Brain pericyte (primary cell): ENCODE data around the gene PTPRN2.

Experiments
- DNase-seq: peaks from one replicate; pipeline ENCODE4 v3.0.0-alpha.2; 2012; ENCODE audit warnings: low read depth, low spot score

PTPRN2 gene

GRCh38 chr7:157622408-157623205, 965.0 kb downstream of the PTPRN2 start:
- no peak for DNase-seq

GRCh38 chr7:157622000-157622399, 965.6 kb downstream of the PTPRN2 start:
- no peak for DNase-seq

- DNase-seq: no peak
Measured at GRCh38 chr7:157621131-157621681, 966.4 kb downstream of the PTPRN2 start.

- DNase-seq: no peak
Measured at GRCh38 chr7:157620616-157621015, 967.0 kb downstream of the PTPRN2 start.

DNA sequence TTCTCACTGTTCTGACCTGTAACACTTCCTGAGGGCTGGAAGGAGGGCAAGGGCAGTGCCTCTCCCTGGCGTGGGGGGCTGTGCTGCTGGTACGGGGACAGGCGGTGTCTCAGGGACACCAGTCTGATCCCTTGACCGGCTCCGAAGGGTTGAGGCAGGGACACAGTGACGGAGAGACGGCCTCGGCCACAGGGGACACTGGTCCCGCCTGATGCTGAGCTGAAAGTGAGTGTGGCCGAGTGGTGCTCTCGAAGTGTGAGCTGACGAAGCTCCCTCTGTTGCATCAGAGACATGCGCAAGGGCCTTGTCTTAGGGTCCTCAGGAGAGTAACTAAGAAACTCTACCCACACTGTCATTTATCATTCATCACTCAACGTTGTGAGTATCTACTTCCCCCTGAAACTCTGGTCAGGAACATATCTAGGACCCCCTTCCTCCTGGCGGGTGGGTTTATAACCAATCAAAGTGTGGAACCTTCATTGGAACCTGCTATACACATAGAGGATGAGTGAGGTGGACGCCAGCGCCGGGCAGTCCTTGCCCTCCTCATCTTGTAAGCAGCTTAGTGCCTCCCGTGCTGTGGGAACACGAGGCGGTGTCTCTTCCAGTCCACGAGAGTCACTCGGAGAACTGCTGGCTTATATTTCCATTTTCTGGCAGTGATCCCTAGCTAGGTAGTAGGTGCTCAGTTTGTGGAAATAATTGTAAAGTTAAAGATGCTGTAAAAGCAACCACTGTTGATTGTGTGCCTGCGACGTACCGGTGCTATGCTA, 967.7 kb downstream of the PTPRN2 start:
- DNase-seq: no peak

GRCh38 chr7:157618823-157619606, 968.6 kb downstream of the PTPRN2 start:
- DNase-seq: no peak

DNA sequence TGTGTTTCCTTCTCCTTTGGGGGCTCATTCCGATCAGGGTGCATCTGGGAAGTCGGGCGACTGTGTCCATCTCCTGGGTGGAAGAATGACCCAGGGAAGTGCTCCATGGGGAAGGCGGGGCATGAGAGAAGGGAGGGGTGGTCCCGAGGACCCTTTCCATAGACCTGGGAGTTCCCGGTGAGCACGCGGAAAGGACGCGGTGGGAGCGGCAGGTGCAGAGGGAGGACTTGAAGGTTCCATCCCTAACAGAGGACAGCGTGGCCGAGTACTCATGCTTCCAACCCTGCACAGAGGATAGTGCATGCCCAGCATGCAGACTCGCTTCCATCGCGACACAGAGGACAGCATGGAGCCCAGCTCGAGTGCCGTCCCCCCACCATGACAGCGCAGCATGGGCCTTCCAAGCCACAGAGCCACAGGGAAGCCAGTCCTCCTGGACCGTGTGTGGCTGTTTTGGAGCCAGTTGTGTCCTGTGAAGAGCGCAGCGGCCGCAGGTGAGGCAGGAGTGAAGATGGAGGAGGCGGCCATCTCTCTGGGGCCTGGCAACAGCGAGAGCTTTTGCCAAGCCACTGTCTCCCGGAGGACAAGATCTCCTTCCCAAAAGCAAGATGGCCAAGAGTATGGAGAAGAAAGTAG, 969.4 kb downstream of the PTPRN2 start:
- DNase-seq: no peak

DNA sequence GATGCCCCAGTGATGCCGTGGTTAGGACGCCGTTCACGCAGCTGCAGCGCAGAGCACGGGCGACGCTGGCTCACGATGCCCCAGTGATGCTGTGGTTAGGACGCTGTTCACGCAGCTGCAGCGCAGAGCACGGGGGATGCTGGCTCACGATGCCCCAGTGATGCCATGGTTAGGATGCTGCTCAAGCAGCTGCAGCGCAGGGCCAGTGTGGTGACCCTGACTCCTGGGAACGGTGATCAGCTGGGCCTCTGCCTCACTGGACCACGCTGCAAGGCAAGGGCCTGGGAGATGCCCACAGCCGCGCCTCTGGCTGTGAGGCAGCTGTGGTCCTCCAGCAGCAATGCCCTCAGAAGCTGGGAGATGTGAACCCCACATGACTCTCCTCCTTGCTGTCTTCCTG, 970.2 kb downstream of the PTPRN2 start:
- no peak for DNase-seq

- DNase-seq: no peak
Measured at GRCh38 chr7:157616931-157617330, 970.7 kb downstream of the PTPRN2 start.

- DNase-seq: no peak
Measured at GRCh38 chr7:157616426-157616825, 971.2 kb downstream of the PTPRN2 start.

- no peak for DNase-seq
Measured at GRCh38 chr7:157615852-157616251, 971.8 kb downstream of the PTPRN2 start.

GRCh38 chr7:157615101-157615817, 972.4 kb downstream of the PTPRN2 start:
- DNase-seq: no peak

DNA sequence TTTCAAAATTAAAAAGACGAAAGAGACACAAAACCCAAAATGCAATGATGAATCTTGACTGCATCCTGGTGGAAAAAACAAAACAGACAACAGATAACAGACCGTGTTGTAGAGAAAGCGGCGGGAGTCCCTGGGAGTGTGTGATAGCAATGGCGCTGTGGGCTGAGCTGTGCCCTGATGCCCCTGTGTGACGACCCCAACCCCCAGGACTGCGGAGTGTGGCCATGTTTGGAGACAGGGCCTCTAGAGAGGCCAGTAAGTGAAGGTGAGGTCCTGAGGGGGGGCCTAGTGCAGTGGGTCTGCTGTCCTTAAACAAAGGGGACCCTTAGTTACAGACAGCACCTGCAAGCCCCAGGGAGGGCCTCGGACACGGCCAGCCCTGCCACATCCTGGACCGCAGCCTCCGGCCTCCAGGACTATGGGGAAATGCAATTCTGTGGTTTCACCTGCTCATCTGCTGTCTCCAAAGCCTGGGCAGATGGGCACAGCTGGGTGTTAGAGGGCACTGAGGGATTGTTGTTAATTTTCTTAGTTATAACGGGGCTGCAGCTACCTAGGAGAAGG, 973.1 kb downstream of the PTPRN2 start:
- DNase-seq: no peak

DNA sequence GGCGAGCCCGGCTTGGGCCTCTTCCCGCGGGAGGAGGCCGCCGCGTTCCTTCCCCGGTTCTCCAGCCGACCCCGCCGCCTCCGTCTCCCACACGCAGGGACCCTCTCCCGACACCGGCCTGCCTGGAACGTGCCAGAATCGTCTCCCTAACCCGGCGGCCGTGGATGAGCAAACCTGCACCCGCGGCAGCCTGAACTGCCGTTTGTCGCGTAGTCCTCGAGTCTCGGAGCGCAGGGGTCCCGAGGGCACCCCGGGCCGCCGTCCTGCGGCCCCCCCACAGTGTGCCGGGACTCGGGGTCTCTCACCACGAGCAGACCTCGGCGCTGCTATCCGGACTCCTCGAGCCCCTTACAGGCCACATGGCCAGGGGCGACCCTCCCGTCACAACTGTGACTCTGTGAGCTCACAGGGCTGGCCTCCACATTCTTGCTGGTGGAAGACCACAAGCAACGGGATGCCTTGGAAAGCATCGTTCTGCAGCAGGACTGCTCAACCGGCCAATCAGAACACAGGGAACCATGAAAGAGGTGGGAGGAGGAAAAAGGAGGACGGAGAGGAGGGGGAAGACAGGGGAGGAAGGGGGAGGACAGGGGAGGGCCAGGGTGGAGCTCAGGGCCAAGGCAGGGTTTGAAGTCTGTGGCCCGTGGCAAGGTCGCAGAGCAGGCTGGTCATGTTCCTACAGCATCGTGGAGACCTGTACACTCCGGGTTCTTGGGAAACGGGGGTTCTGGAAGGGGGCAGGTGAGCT, 973.9 kb downstream of the PTPRN2 start:
- no peak for DNase-seq

DNA sequence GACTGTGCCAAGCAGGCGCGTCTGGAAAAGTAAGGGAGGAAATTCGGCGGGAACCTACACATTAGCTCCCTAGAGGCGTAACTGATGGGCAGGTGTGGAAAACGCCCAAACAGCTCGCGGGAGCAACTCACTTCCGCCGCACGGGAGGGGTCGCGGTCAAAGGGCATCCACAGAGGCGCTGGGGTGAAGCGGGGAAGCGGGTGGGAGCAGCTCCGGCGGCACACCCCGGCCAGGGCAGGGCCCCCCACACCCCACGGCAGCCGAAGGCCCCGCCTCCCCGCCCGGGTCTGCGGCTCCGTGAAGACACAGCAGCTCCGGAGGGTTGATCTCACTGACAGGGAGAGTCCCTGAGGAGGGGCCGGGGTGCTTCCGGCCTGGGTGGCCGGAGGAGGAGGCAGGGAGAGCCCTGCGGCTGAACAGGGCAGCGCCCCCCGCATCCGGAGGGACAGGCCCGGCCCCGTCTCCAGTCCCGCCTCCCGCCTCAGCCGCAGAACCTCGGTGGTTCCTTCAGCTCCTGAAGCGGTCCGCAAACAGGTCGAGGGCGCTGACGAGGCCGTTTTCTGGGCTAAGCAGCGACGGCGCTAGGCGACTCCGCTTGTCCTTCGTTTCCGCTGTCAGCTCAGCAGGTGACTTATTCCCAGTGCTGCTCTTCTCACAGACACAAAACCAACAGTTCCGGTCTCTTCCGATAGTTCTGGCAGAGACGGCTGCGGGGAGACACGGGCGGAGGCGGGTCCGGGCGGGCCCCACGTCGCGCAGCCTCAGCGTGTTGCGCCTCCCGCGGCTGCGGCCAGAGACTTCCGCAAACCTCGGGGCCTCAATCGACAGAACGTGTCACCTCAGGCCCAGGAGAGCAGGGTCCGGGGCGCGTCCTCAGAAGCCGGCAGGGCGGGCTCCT, 974.7 kb downstream of the PTPRN2 start:
- DNase-seq: no peak

DNA sequence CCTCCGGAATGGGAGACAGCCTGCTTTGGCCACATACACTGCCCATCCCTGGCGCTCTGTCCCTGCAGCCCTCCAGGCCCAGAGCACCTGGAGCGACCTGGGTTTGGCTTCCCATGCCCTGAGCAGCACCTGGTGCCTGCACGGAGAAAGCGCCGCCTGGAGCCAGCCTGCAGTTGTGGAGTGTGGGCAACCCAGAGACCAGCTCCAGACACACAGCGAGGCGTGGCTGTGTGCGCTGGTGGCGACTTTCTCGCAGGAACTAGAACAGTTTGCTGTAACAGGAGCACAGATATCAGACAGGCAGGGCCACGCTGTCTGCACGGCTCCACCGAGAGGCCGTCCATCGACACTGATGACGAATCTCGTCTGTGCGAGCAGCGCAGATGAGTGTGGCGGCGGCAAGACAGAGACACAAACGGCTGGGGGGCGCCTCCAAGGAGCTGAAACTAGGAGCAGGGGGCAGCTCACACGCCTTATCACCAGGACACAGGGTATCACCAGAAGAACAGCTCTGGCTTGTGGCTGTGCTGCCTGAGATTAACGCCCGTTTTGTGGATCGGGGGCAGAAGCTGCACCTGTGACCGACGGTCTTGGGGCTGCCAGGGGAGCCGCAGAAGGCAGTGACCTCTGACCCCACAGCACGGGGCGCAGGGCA, 975.5 kb downstream of the PTPRN2 start:
- DNase-seq: no peak

DNA sequence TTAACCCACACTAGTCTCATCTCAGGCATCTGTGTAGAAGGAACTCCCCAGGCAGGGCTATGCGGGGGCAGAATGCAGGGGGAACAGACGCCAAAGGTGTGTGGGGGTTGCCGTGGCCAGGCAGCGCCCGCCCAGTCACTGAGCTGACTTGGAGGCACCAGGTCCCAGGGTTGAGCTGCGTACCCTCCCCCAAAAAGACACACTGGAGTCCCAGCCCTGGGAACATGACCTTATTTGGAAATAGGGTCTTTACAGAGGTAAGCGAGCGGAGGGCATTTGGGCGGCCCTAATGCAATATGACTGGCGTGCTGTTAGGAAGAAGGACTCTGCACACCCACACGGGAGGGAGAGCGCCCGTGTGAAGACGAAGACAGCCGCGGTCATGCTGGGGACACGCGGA, 976.3 kb downstream of the PTPRN2 start:
- no peak for DNase-seq

GRCh38 chr7:157610671-157611295, 976.8 kb downstream of the PTPRN2 start:
- DNase-seq: no peak
